Common myeloid progenitor, CD34-positive (primary cell): ENCODE measurements around the gene SERPINE2.

ENCODE experiments used
- CTCF ChIA-PET: fragments of 350-600 bp; sonication (Branson Sonifier 250); formaldehyde crosslinking; loops from one replicate; lab custom pipeline; 2021; ENCODE audit warnings: antibody characterized with exemption; lab: Charles Lee
- POLR2A ChIA-PET: fragments of 350-600 bp; sonication (Branson Sonifier 250); formaldehyde crosslinking; loops from one replicate; lab custom pipeline; 2021; ENCODE audit warnings: antibody characterized with exemption; lab: Charles Lee
- DNase-seq, 3 donors: peaks; one replicate each; pipeline versions ENCODE4 v3.0.0 to v3.0.0-alpha.2; 2013
- H3K27ac ChIP-seq, 2 experiments: 1 replicate in 1 of 2; 2 replicates in 1 of 2; pipeline ENCODE4 v1.7.0; 2013; ENCODE audit warnings: inconsistent platforms in 2 of 2, low read length in 2 of 2, mild to moderate bottlenecking in 2 of 2, low read depth in 1 of 2, moderate library complexity in 1 of 2; ENCODE audit not compliant: severe bottlenecking in 2 of 2, insufficient read depth in 1 of 2, poor library complexity in 1 of 2
- H3K27me3 ChIP-seq, 5 experiments: replicated peaks in 2 of 5; 1 replicate in 3 of 5; 2 replicates in 2 of 5; pipeline versions ENCODE4 v1.6.1 to v1.7.0; 2013; ENCODE audit warnings: low read length in 4 of 5, mild to moderate bottlenecking in 2 of 5, moderate library complexity in 2 of 5, inconsistent platforms in 1 of 5; ENCODE audit not compliant: insufficient read depth in 5 of 5, control insufficient read depth in 4 of 5
- H3K36me3 ChIP-seq, 4 experiments: 1 replicate in 2 of 4; 2 replicates in 2 of 4; pipeline versions ENCODE4 v1.6.1 to v1.7.0; 2013; ENCODE audit warnings: low read length in 3 of 4, control low read depth in 1 of 4, mild to moderate bottlenecking in 1 of 4; ENCODE audit not compliant: control insufficient read depth in 4 of 4, insufficient read depth in 4 of 4
- H3K4me1 ChIP-seq, 4 experiments: 1 replicate in 3 of 4; 2 replicates in 1 of 4; pipeline versions ENCODE4 v1.6.1 to v1.7.1; 2013; ENCODE audit warnings: low read length in 3 of 4, mild to moderate bottlenecking in 3 of 4, control low read depth in 1 of 4, inconsistent platforms in 1 of 4, moderate library complexity in 1 of 4; ENCODE audit not compliant: control insufficient read depth in 4 of 4, insufficient read depth in 4 of 4; ENCODE audit errors: control extremely low read depth in 1 of 4
- H3K4me3 ChIP-seq, 7 experiments: 1 replicate in 4 of 7; 2 replicates in 3 of 7; pipeline versions ENCODE4 v1.5.1 to v1.7.0; 2013; ENCODE audit warnings: mild to moderate bottlenecking in 7 of 7, low read length in 6 of 7, moderate library complexity in 6 of 7, inconsistent platforms in 2 of 7, low read depth in 2 of 7, control low read depth in 1 of 7; ENCODE audit not compliant: insufficient read depth in 4 of 7, control insufficient read depth in 1 of 7; ENCODE audit errors: extremely low read depth in 1 of 7
- H3K9me3 ChIP-seq, 5 experiments: 1 replicate in 4 of 5; 2 replicates in 1 of 5; pipeline versions ENCODE4 v1.6.1 to v1.7.1; 2013; ENCODE audit warnings: low read length in 4 of 5, mild to moderate bottlenecking in 2 of 5, inconsistent platforms in 1 of 5, low read depth in 1 of 5, moderate library complexity in 1 of 5; ENCODE audit not compliant: control insufficient read depth in 4 of 5, insufficient read depth in 2 of 5; ENCODE audit errors: control extremely low read depth in 1 of 5
- WGBS: methylation state at CpG from one replicate; pipeline ENCODE4 v1.1.5; 2013; ENCODE audit not compliant: insufficient coverage; 5-methylcytosine and 5-hydroxymethylcytosine counted together

The SERPINE2 gene

DNA sequence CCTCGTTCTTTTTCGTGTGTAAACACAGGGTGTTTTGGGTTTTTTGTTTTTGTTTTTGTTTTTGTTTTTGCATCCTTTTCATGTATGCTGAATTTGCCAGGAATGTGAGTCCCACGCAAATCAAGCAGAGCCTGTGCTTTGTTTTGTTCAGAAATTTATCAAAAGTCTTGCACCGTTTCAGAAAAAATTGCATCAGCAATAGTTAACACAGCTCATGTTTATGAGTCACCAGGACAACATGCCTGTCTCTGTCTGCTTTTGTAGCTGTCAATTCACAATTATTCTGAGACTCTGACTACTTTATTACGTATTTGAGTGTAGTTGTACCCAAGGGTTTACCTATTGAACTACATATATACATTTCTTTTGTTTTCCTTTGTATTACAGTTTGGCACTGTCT lies 43.5 kb downstream of the SERPINE2 start:
- H3K36me3 ChIP-seq: peaks cover 0 to 10% (median 3%) of the 10 kb centered on the region in 4 experiments
- WGBS: 88% methylated on average over 1 of the region's 5 CpGs
- no peak overlapping the region for H3K27ac ChIP-seq
- H3K4me1 ChIP-seq: peaks cover 0 to 2% (median 0%) of the 10 kb centered on the region in 4 experiments
- H3K4me3 ChIP-seq: no peak overlapping the region
- no peaks in the 10 kb centered on the region for H3K9me3 ChIP-seq
- peak in 1 of 3 donors; percentile 14 for DNase-seq
- ChIA-PET POLR2A (no interaction called here), CTCF (interaction anchor here (1.1 to 7.1 kb wide), 9 partner anchors 8 to 289 kb away, joined by 3 to 136 read pairs (median 25); no protein-coding TSS in a partner anchor)
- H3K27me3 ChIP-seq: no peaks in the 10 kb centered on the region

GRCh38 chr2:223994562-223995162 lies 44.4 kb downstream of the SERPINE2 start:
- DNase-seq: no peak
- peaks cover 0 to 2% (median 0%) of the 10 kb centered on the region in 4 experiments for H3K4me1 ChIP-seq
- no peak overlapping the region for H3K27ac ChIP-seq
- CTCF ChIA-PET: interaction anchor here (0.5 to 7.1 kb wide), 17 partner anchors 9 to 290 kb away, joined by 3 to 136 read pairs (median 12); no protein-coding TSS in a partner anchor
- peaks cover 0 to 8% (median 3%) of the 10 kb centered on the region in 4 experiments for H3K36me3 ChIP-seq
- WGBS: 100% methylated on average over 3 of the region's 4 CpGs
- no peak overlapping the region for H3K4me3 ChIP-seq
- H3K27me3 ChIP-seq: no peaks in the 10 kb centered on the region
- POLR2A ChIA-PET: no interaction called here
- no peaks in the 10 kb centered on the region for H3K9me3 ChIP-seq

- peak; percentile 81 to 89 (median 82) for DNase-seq
- Histone ChIP-seq H3K27ac (no peak overlapping the region), H3K4me1 (peaks cover 0 to 2% (median 0%) of the 10 kb centered on the region in 4 experiments), H3K9me3 (no peaks in the 10 kb centered on the region), H3K27me3 (no peaks in the 10 kb centered on the region), H3K4me3 (no peak overlapping the region), H3K36me3 (peaks cover 0 to 13% (median 3%) of the 10 kb centered on the region in 4 experiments)
- WGBS: 38% methylated on average over 5 of the region's 5 CpGs
- ChIA-PET CTCF (interaction anchor here (0.8 to 7.1 kb wide), 37 partner anchors 9 to 363 kb away, joined by 3 to 136 read pairs (median 6); partner anchors contain the start of gene SERPINE2), POLR2A (no interaction called here)
Measured at GRCh38 chr2:223993634-223994232, 45.4 kb downstream of the SERPINE2 start.

GRCh38 chr2:223991611-223992010 lies 47.5 kb downstream of the SERPINE2 start:
- peaks cover 0 to 13% (median 0%) of the 10 kb centered on the region in 4 experiments for H3K36me3 ChIP-seq
- no peaks in the 10 kb centered on the region for H3K27me3 ChIP-seq
- ChIA-PET POLR2A (no interaction called here), CTCF (interaction anchor here (1.2 to 7.1 kb wide), 6 partner anchors 10 to 293 kb away, joined by 3 to 136 read pairs (median 3); no protein-coding TSS in a partner anchor)
- WGBS: 95% methylated on average over 12 of the region's 12 CpGs
- H3K4me3 ChIP-seq: no peak overlapping the region
- no peak overlapping the region for H3K27ac ChIP-seq
- no peak for DNase-seq
- peaks cover 0 to 2% (median 0%) of the 10 kb centered on the region in 4 experiments for H3K4me1 ChIP-seq
- no peaks in the 10 kb centered on the region for H3K9me3 ChIP-seq

DNA sequence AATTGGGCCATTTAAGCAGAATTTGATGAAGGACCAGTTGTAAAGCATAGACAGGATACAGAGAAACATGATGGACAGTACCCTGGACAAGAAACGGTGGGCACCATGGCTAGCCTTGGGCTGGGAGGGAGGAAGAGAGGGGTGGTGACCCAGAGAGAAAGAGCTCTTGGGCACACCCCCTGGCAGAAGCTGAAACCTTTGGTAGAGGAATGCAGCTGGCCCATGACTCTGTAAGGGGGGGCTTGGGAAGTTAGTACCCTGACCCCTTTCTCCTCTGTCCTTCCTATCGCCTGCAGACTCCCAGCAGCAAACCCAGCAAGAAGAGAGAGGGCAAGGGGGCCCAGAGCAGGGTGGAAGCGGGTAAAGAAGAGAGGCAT lies 49.2 kb downstream of the SERPINE2 start:
- ChIA-PET POLR2A (interaction anchor here (0.6 kb wide), 1 partner anchor 74 kb away, joined by 3 read pairs; no protein-coding TSS in a partner anchor), CTCF (interaction anchor here (1.0 to 7.1 kb wide), 5 partner anchors 9 to 294 kb away, joined by 3 to 136 read pairs (median 7); no protein-coding TSS in a partner anchor)
- H3K27ac ChIP-seq: no peak overlapping the region
- H3K27me3 ChIP-seq: no peaks in the 10 kb centered on the region
- H3K36me3 ChIP-seq: peaks cover 0 to 14% (median under 1%) of the 10 kb centered on the region in 4 experiments
- no peak for DNase-seq
- H3K4me3 ChIP-seq: no peak overlapping the region
- 100% methylated on average over 1 of the region's 3 CpGs for WGBS
- peaks cover 0 to 2% (median 0%) of the 10 kb centered on the region in 4 experiments for H3K4me1 ChIP-seq
- no peaks in the 10 kb centered on the region for H3K9me3 ChIP-seq

DNA sequence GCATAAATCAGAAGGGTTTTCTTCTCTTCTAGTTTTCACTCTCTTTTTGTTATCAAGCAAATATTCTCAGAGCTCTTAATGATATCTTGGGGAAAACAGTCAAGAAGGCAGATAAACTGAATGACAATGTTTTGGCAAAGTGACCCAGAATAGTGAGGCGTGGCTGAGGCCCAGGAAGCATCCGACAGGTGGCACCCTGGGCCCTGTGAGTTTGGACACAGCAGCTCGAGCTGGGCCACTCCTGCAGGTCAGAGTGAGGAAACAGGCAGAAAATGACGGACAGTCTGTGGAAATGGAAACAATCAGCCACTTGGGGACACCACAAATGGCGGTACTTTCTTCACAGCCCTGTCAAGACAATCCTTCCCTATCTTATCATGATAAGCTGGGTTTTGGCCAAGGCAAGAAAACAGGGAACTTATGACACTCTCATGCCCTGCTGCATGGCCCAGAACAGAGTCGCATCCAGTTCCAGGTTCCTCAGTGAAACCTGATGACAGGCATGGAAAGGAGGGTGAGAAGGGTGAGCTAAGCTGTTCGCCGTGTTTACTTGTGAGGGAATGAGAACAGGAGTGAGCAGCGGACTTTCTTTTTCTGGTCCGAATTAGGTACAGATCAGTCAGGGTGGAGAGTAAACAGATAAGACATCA lies 49.8 kb downstream of the SERPINE2 start:
- DNase-seq: no peak

More for the DNA sequence above, 49.8 kb downstream of the SERPINE2 start:
- ChIA-PET POLR2A (no interaction called here), CTCF (interaction anchor here (1.1 to 7.1 kb wide), 5 partner anchors 9 to 295 kb away, joined by 3 to 136 read pairs (median 13); no protein-coding TSS in a partner anchor)
- 93% methylated on average over 9 of the region's 10 CpGs for WGBS
- H3K4me3 ChIP-seq: no peak overlapping the region
- no peaks in the 10 kb centered on the region for H3K27me3 ChIP-seq
- peaks cover 0 to 2% (median 0%) of the 10 kb centered on the region in 4 experiments for H3K4me1 ChIP-seq
- H3K27ac ChIP-seq: no peak overlapping the region
- no peaks in the 10 kb centered on the region for H3K9me3 ChIP-seq
- H3K36me3 ChIP-seq: peaks cover 0 to 18% (median 3%) of the 10 kb centered on the region in 4 experiments
